Fibroblast of mammary gland (primary cell): ENCODE measurements around the gene CHD1L.

Experiments used
- DNase-seq: peaks from one replicate; pipeline ENCODE4 v3.0.0-alpha.2; 2010; ENCODE audit warnings: low read depth
- H3K4me3 ChIP-seq: 2 replicates; pipeline ENCODE4 v1.5.1; 2011; ENCODE audit warnings: low read depth, mild to moderate bottlenecking, low read length, moderate library complexity; ENCODE audit not compliant: control insufficient read depth
- CTCF ChIP-seq: conservative IDR thresholded peaks from 2 replicates; pipeline ENCODE4 v1.5.1; 2011; ENCODE audit warnings: low read depth, low read length, inconsistent platforms; ENCODE audit not compliant: control insufficient read depth, insufficient read depth

The CHD1L gene

GRCh38 chr1:147334292-147334691 lies 91.8 kb downstream of the CHD1L start:
- no peak for TF ChIP-seq CTCF
- no peak for DNase-seq
- H3K4me3 ChIP-seq: no peak overlapping the region

GRCh38 chr1:147336291-147336690 lies 93.8 kb downstream of the CHD1L start:
- H3K4me3 ChIP-seq: no peak overlapping the region
- TF ChIP-seq CTCF: no peak
- DNase-seq: no peak

- no peak overlapping the region for H3K4me3 ChIP-seq
- TF ChIP-seq CTCF: no peak
- DNase-seq: peak; percentile 18
Measured at GRCh38 chr1:147337040-147337630, 94.7 kb downstream of the CHD1L start.

- H3K4me3 ChIP-seq: no peak overlapping the region
- TF ChIP-seq CTCF: no peak
- DNase-seq: no peak
Measured at GRCh38 chr1:147338571-147338970, 96.1 kb downstream of the CHD1L start.

- no peak for TF ChIP-seq CTCF
- no peak overlapping the region for H3K4me3 ChIP-seq
- DNase-seq: no peak
Measured at GRCh38 chr1:147341246-147341645, 98.8 kb downstream of the CHD1L start.
